Measurements from ENCODE around the gene OSBPL1A.

GRCh38 chr18:24161304-24161703 lies 236.3 kb downstream of the OSBPL1A start:
- TF ChIP-seq CTCF (IDR thresholded peaks at IDR 0.05) (no peak), POLR2A (IDR thresholded peaks at IDR 0.05) (no peak)

All from right lobe of liver (tissue), 4 donors.